Thymus (tissue), 11 donors: ENCODE results near the gene MED12L. TPM values are rescaled to one million over a fixed set of nuclear protein-coding genes. Genes with fewer than 3 reads are reported as not detected.

Experiments
- DNase-seq, 9 donors: peaks; one replicate each; pipeline ENCODE4 v3.0.0-alpha.2; 2013; ENCODE audit warnings: low spot score in 9 of 9, low read depth in 6 of 9, missing footprints in 1 of 9
- H3K27ac ChIP-seq, 2 donors: one replicate each; pipeline ENCODE4 v1.5.1; 2013; ENCODE audit warnings: control low read depth in 1 of 2, low read depth in 1 of 2, low read length in 1 of 2, mild to moderate bottlenecking in 1 of 2, moderate library complexity in 1 of 2
- H3K27me3 ChIP-seq, 2 donors: one replicate each; pipeline ENCODE4 v1.5.1; 2013; ENCODE audit warnings: low read length in 1 of 2; ENCODE audit not compliant: control insufficient read depth in 2 of 2, insufficient read depth in 1 of 2
- H3K36me3 ChIP-seq, 2 donors: one replicate each; pipeline ENCODE4 v1.5.1; 2013; ENCODE audit warnings: low read length in 1 of 2, mild to moderate bottlenecking in 1 of 2, moderate library complexity in 1 of 2; ENCODE audit not compliant: control insufficient read depth in 2 of 2, insufficient read depth in 2 of 2
- H3K4me1 ChIP-seq, 2 donors: one replicate each; pipeline ENCODE4 v1.5.1; 2013; ENCODE audit warnings: low read length in 2 of 2; ENCODE audit not compliant: control insufficient read depth in 2 of 2, insufficient read depth in 2 of 2
- H3K4me3 ChIP-seq, 2 donors: one replicate each; pipeline ENCODE4 v1.5.1; 2013; ENCODE audit warnings: low read length in 2 of 2, control low read depth in 1 of 2, mild to moderate bottlenecking in 1 of 2
- H3K9me3 ChIP-seq, 2 donors: one replicate each; pipeline ENCODE4 v1.5.1; 2013; ENCODE audit warnings: low read length in 1 of 2, mild to moderate bottlenecking in 1 of 2; ENCODE audit not compliant: control insufficient read depth in 2 of 2, insufficient read depth in 1 of 2
- WGBS: extraction: QIAGEN DNeasy Blood & Tissue Kit; methylation state at CpG from one replicate; pipeline ENCODE4 v1.1.7; 2013; 5-methylcytosine and 5-hydroxymethylcytosine counted together
- polyA plus RNA-seq: library from polyadenylated mRNA; stranded (reverse); fragments of 200-250 nt; gene quantifications from one replicate; pipeline ENCODE4 v1.2.3, GENCODE V29; 2013
- total RNA-seq: library from RNA; stranded (reverse); fragments of 120-200 nt; gene quantifications from one replicate; pipeline ENCODE4 v1.2.4, GENCODE V29; 2013
- donor health status: healthy.

The MED12L gene
- total and polyA plus RNA-seq, 2 donors, result 0.30 to 1.7 TPM

GRCh38 chr3:151328298-151328995 lies 243.0 kb downstream of the MED12L start:
- DNase-seq, result peak; percentile 27 to 76 (median 47)
- Histone ChIP-seq H3K4me1 (peaks cover 6 to 7% of the 10 kb centered on the region in 2 donors), H3K9me3 (no peaks in the 10 kb centered on the region), H3K27me3 (no peaks in the 10 kb centered on the region), H3K36me3 (no peaks in the 10 kb centered on the region), H3K4me3 (peak overlapping the region; percentile 30 to 46), H3K27ac (peak overlapping the region; percentile 66 to 85)
- WGBS, result 8% methylated on average over 10 of the region's 10 CpGs

GRCh38 chr3:151329363-151329762 lies 243.9 kb downstream of the MED12L start, which contains the start of gene P2RY13:
TSS of gene P2RY13 (minus strand) at chr3:151329549. CDS start at chr3:151329528, 21 bp downstream.
- Histone ChIP-seq H3K27me3 (no peaks in the 10 kb centered on the region), H3K27ac (peak within 1 kb of the TSS; percentile 66 to 85), H3K4me1 (peaks cover 6 to 7% of the 10 kb centered on the region in 2 donors), H3K9me3 (no peaks in the 10 kb centered on the region), H3K4me3 (peak within 1 kb of the TSS; percentile 30 to 46), H3K36me3 (no peaks in the 10 kb centered on the region)
- 97% methylated on average over 1 of the region's 1 CpG for WGBS
- no peak for DNase-seq

GRCh38 chr3:151330379-151330778 lies 244.9 kb downstream of the MED12L start:
- H3K4me1 ChIP-seq, result peaks cover 6 to 7% of the 10 kb centered on the region in 2 donors
- no peaks in the 10 kb centered on the region for H3K27me3 ChIP-seq
- WGBS, result 85% methylated on average over 4 of the region's 4 CpGs
- H3K36me3 ChIP-seq, result no peaks in the 10 kb centered on the region
- no peak for DNase-seq
- H3K9me3 ChIP-seq, result no peaks in the 10 kb centered on the region
- no peak overlapping the region for H3K27ac ChIP-seq
- H3K4me3 ChIP-seq, result no peak overlapping the region

- no peak overlapping the region for H3K4me3 ChIP-seq
- no peak for DNase-seq
- H3K9me3 ChIP-seq, result no peaks in the 10 kb centered on the region
- no peaks in the 10 kb centered on the region for H3K27me3 ChIP-seq
- no peak overlapping the region for H3K27ac ChIP-seq
- no peaks in the 10 kb centered on the region for H3K36me3 ChIP-seq
- peaks cover 6 to 7% of the 10 kb centered on the region in 2 donors for H3K4me1 ChIP-seq
These were observed 245.4 kb downstream of the MED12L start for GRCh38 chr3:151330899-151331298.

- H3K4me1 ChIP-seq, result peaks cover 6 to 7% of the 10 kb centered on the region in 2 donors
- 95% methylated on average over 2 of the region's 2 CpGs for WGBS
- H3K27ac ChIP-seq, result no peak overlapping the region
These were observed 246.2 kb downstream of the MED12L start for GRCh38 chr3:151331696-151332095.

GRCh38 chr3:151345859-151346258 lies 260.4 kb downstream of the MED12L start:
- H3K4me1 ChIP-seq, result peaks cover 0 to 6% of the 10 kb centered on the region in 2 donors

More at GRCh38 chr3:151331696-151332095, 246.2 kb downstream of the MED12L start:
- no peaks in the 10 kb centered on the region for H3K9me3 ChIP-seq
- H3K4me3 ChIP-seq, result no peak overlapping the region
- no peaks in the 10 kb centered on the region for H3K36me3 ChIP-seq
- H3K27me3 ChIP-seq, result no peaks in the 10 kb centered on the region
- DNase-seq, result no peak

GRCh38 chr3:151346292-151346691 lies 260.8 kb downstream of the MED12L start:
- Histone ChIP-seq H3K36me3 (no peaks in the 10 kb centered on the region), H3K4me3 (no peak overlapping the region), H3K27me3 (no peaks in the 10 kb centered on the region), H3K9me3 (no peaks in the 10 kb centered on the region), H3K4me1 (peaks cover 0 to 6% of the 10 kb centered on the region in 2 donors), H3K27ac (no peak overlapping the region)
- WGBS, result 92% methylated on average over 3 of the region's 3 CpGs
- no peak for DNase-seq

More at GRCh38 chr3:151345859-151346258, 260.4 kb downstream of the MED12L start:
- Histone ChIP-seq H3K9me3 (no peaks in the 10 kb centered on the region), H3K27me3 (no peaks in the 10 kb centered on the region), H3K27ac (no peak overlapping the region), H3K4me3 (no peak overlapping the region), H3K36me3 (no peaks in the 10 kb centered on the region)
- no peak for DNase-seq
- WGBS, result 82% methylated on average over 2 of the region's 2 CpGs

GRCh38 chr3:151347432-151347831 lies 262.0 kb downstream of the MED12L start:
- Histone ChIP-seq H3K4me3 (no peak overlapping the region), H3K4me1 (peaks cover 0 to 6% of the 10 kb centered on the region in 2 donors), H3K27ac (no peak overlapping the region)

GRCh38 chr3:151350656-151351055 lies 265.2 kb downstream of the MED12L start:
- H3K4me3 ChIP-seq, result no peak overlapping the region
- no peaks in the 10 kb centered on the region for H3K27me3 ChIP-seq
- H3K36me3 ChIP-seq, result no peaks in the 10 kb centered on the region
- DNase-seq, result no peak
- WGBS, result 96% methylated on average over 1 of the region's 1 CpG
- no peaks in the 10 kb centered on the region for H3K9me3 ChIP-seq
- no peak overlapping the region for H3K27ac ChIP-seq
- H3K4me1 ChIP-seq, result peaks cover 0 to 6% of the 10 kb centered on the region in 2 donors

More at GRCh38 chr3:151347432-151347831, 262.0 kb downstream of the MED12L start:
- no peaks in the 10 kb centered on the region for H3K36me3 ChIP-seq
- H3K27me3 ChIP-seq, result no peaks in the 10 kb centered on the region
- DNase-seq, result peak in 3 of 9 donors; percentile 16 to 38 (median 21)
- WGBS, result 46% methylated on average over 6 of the region's 6 CpGs
- H3K9me3 ChIP-seq, result no peaks in the 10 kb centered on the region
